Measurements from ENCODE around the gene AMH. TPM values are rescaled to one million over a fixed set of nuclear protein-coding genes. Genes with fewer than 3 reads are reported as not detected.

AMH gene
- total RNA-seq, 2 experiments from 2014 or later, result 10.3 to 12.1 TPM

GRCh38 chr19:2300533-2300932 is 51.4 kb downstream of the AMH start:
- peaks cover 26% of the 10 kb centered on the region for H3K27me3 Mint-ChIP-seq (ENCODE audit: low read depth)
- ChIA-PET CTCF (no interaction called here), POLR2A (interaction anchor here (0.6 kb wide), 1 partner anchor 11 kb away, joined by 3 read pairs; no protein-coding TSS in a partner anchor)
- H3K4me1 Mint-ChIP-seq (ENCODE audit: low read depth), result peaks cover 4% of the 10 kb centered on the region
- no peak for DNase-seq
- no peak overlapping the region for H3K27ac Mint-ChIP-seq
- no peak for ATAC-seq
- H3K4me3 Mint-ChIP-seq, result no peak overlapping the region
- H3K36me3 Mint-ChIP-seq (ENCODE audit: low read depth), result peaks cover 2% of the 10 kb centered on the region
- no peaks in the 10 kb centered on the region for H3K9me3 Mint-ChIP-seq (ENCODE audit: insufficient read depth)

Small RNA genes within 50 kb of the gene (microRNA-seq; reads per million reads assigned to microRNA genes)
- gene MIR1227 (5.2 reads per million), gene MIR4321 (not detected)

Other genes starting within 250 kb of the AMH start
- gene BTBD2, start 233.6 kb upstream of the AMH start, total RNA-seq, result 10 to 100 TPM; 48.2 to 53.4 TPM
- 100 to 1,000 TPM; 332 to 348 TPM for gene MKNK2, start 198.1 kb upstream of the AMH start, total RNA-seq
- gene MOB3A, start 153.0 kb upstream of the AMH start, total RNA-seq, result 100 to 1,000 TPM; 235 to 240 TPM
- 1 to 10 TPM; 8.7 to 9.5 TPM for gene IZUMO4, start 152.4 kb upstream of the AMH start, total RNA-seq
- gene AP3D1, start 97.8 kb upstream of the AMH start, total RNA-seq, result 100 to 1,000 TPM in 1 of 2 experiments, 10 to 100 TPM in 1; 91.5 to 100 TPM
- 10 to 100 TPM; 70.6 to 74.3 TPM for gene DOT1L, start 85.4 kb upstream of the AMH start, total RNA-seq
- gene PLEKHJ1, start 13.0 kb upstream of the AMH start, total RNA-seq, result 10 to 100 TPM; 78.0 to 79.9 TPM
- gene SF3A2, start 12.5 kb upstream of the AMH start, total RNA-seq, result 100 to 1,000 TPM; 157 to 163 TPM
- not detected for gene JSRP1, start 7.1 kb downstream of the AMH start, total RNA-seq
- gene PEAK3, start 32.9 kb downstream of the AMH start, total RNA-seq, result under 1 TPM; 0.16 to 0.34 TPM
- under 1 TPM; 0.66 to 0.76 TPM for gene LINGO3, start 58.8 kb downstream of the AMH start, total RNA-seq
- 100 to 1,000 TPM; 144 to 146 TPM for gene LSM7, start 79.3 kb downstream of the AMH start, total RNA-seq
- 10 to 100 TPM; 73.5 to 80.7 TPM for gene SPPL2B, start 79.4 kb downstream of the AMH start, total RNA-seq
- gene TMPRSS9, start 110.9 kb downstream of the AMH start, total RNA-seq, result not detected
- gene TIMM13, start 178.3 kb downstream of the AMH start, total RNA-seq, result 10 to 100 TPM; 75.1 to 80.2 TPM
- 100 to 1,000 TPM; 108 to 119 TPM for gene LMNB2, start 207.6 kb downstream of the AMH start, total RNA-seq
- gene GADD45B, start 226.8 kb downstream of the AMH start, total RNA-seq, result 10 to 100 TPM; 59.2 to 61.4 TPM